Adrenal gland (tissue), 12 donors: ENCODE results near the gene GPRC5D. TPM values are rescaled to one million over a fixed set of nuclear protein-coding genes. Genes with fewer than 3 reads are reported as not detected.

Source experiments
- DNase-seq, 7 donors: peaks; one replicate each; pipeline ENCODE4 v3.0.0-alpha.2; 2019 to 2020
- H3K27ac ChIP-seq, 5 donors: fragments of 200-600 bp; sonication (generic) in 4 of 5; 1 replicate in 3 of 5; 2 replicates in 2 of 5; pipeline versions ENCODE4 v1.5.1 to v1.8.0; 2016 to 2020; ENCODE audit warnings: mild to moderate bottlenecking in 1 of 5
- H3K27me3 ChIP-seq: fragments of 200-600 bp; 2 replicates; pipeline ENCODE4 v1.8.0; 2021
- H3K36me3 ChIP-seq, 2 donors: fragments of 200-600 bp; replicated peaks in 1 of 2; 1 replicate in 1 of 2; 2 replicates in 1 of 2; pipeline versions ENCODE4 v1.5.1 to v1.8.0; 2018 to 2022
- H3K4me1 ChIP-seq, 2 donors: fragments of 200-600 bp; replicated peaks in 1 of 2; 1 replicate in 1 of 2; 2 replicates in 1 of 2; pipeline versions ENCODE4 v1.5.1 to v1.8.0; 2018 to 2021
- H3K4me3 ChIP-seq, 4 donors: fragments of 200-600 bp; sonication (generic) in 3 of 4; one replicate each; pipeline ENCODE4 v1.5.1; 2016 to 2018
- H3K9me3 ChIP-seq, 3 donors: fragments of 200-600 bp; sonication (generic) in 1 of 3; replicated peaks in 1 of 3; 1 replicate in 2 of 3; 2 replicates in 1 of 3; pipeline versions ENCODE4 v1.5.1 to v1.8.0; 2016 to 2021
- POLR2A ChIP-seq, 2 donors: fragments of 450-650 bp; IDR thresholded peaks; one replicate each; pipeline ENCODE4 v1.6.1; 2017; ENCODE audit warnings: antibody characterized with exemption in 2 of 2, mild to moderate bottlenecking in 2 of 2, moderate library complexity in 1 of 2
- WGBS, 4 donors: extraction: QIAGEN DNeasy Blood & Tissue Kit in 2 of 4; methylation state at CpG; one replicate each; pipeline versions ENCODE4 v1.1.5 to v1.1.7; 2013 to 2017; 5-methylcytosine and 5-hydroxymethylcytosine counted together
- intact Hi-C, 2 donors: fragments of 100-400 bp; cut with DNase I; formaldehyde crosslinking; loops; one replicate each; pipeline versions ENCODE4 v1.14.1 to v1.15.0; 2022 to 2023
- polyA plus RNA-seq, 3 donors: library from polyadenylated mRNA; stranded (reverse); fragments of 200-250 nt in 2 of 3; fragments of 350-450 nt in 1 of 3; fragmentation: Illumina TruSeq in 1 of 3; extraction: RNeasy Lipid Tissue Mini Kit (QIAGEN cat#74804) in 1 of 3; gene quantifications; one replicate each; pipeline ENCODE4 v1.2.3, GENCODE V29; 2013 to 2014
- total RNA-seq, 9 donors: library from RNA; depleted of rRNA in 4 of 9; stranded (reverse); fragments of >200 nt in 4 of 9; fragments of 120-200 nt in 1 of 9; fragmentation: NEBNext Ultra II Directional in 1 of 9; extraction: Animal tissue kit (Norgen Biotek cat#: 25700) in 1 of 9; gene quantifications; one replicate each; pipeline versions ENCODE4 v1.1.0 to v1.2.4, GENCODE V29; 2013 to 2023
- TF ChIP-seq, protein P1 (sequence below), 6 experiments: fragments of 450-650 bp in 4 of 6; fragments of 200-600 bp in 2 of 6; sonication (generic) in 1 of 6; IDR thresholded peaks; 1 replicate in 5 of 6; 2 replicates in 1 of 6; pipeline versions ENCODE4 v1.5.1 to v1.8.0; 2016 to 2021; ENCODE audit warnings: antibody characterized with exemption in 6 of 6, mild to moderate bottlenecking in 2 of 6, moderate library complexity in 1 of 6
- donor health status: healthy with polysubstance abuse.
- donor health status: Bipolar disorder and iron deficiency.
- donor health status: DM: yes; HTN: yes; CAD: no.
- donor health status: DM: no; HTN: no; CAD: no.
- donor health status: DM: no; HTN: no; CAD: no.
- donor health status: DM: yes; HTN: yes; CAD: no.

The GPRC5D gene
- total and polyA plus RNA-seq, 12 donors: 0.17 to 0.40 TPM; not detected in 10

DNA sequence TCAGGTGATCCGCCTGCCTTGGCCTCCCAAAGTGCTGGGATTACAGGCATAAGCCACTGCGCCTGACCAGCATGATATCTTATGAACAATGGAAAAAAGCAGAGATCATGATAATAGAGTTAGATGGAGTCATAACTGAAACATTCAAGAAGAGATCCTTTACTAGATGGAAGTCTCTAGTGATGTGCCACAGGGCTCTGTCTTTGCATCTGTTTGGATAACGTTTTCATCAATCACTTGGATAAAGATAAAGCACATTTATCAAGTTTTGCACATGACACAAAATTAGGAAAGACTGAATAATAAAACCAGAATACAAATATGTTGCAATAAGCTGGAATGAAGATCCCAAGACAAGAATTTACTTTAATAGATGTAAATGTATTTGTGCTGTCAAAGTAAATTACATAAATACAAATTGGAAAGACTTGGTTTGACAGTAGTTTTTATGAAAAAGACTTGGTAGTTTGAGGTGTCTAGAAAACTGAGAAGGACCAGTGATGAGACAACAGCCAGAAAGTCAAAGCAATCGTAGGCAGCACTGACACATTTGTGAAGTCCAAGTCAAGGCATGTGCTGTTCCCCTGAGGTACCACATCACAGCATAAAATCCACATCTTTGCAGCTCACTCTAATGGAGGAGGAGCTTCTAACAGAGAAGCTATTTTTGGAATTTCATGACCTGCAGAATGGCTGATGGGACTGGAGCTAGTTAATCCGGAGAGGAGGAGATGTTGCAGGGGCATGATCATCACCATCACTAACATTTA, 32.1 kb downstream of the GPRC5D start:
- H3K36me3 ChIP-seq: no peaks in the 10 kb centered on the region
- H3K9me3 ChIP-seq: no peaks in the 10 kb centered on the region
- peaks cover 4 to 5% of the 10 kb centered on the region in 2 donors for H3K4me1 ChIP-seq
- WGBS, 4 donors: 69 to 84% (median 77%) methylated on average over 5 of the region's 5 CpGs
- no peak for DNase-seq
- intact Hi-C loops: loop anchor here (5.0 to 10.0 kb wide), 4 partner anchors 57 to 292 kb away; no protein-coding TSS in a partner anchor
- no peaks in the 10 kb centered on the region for H3K27me3 ChIP-seq
- TF ChIP-seq, protein P1, sequence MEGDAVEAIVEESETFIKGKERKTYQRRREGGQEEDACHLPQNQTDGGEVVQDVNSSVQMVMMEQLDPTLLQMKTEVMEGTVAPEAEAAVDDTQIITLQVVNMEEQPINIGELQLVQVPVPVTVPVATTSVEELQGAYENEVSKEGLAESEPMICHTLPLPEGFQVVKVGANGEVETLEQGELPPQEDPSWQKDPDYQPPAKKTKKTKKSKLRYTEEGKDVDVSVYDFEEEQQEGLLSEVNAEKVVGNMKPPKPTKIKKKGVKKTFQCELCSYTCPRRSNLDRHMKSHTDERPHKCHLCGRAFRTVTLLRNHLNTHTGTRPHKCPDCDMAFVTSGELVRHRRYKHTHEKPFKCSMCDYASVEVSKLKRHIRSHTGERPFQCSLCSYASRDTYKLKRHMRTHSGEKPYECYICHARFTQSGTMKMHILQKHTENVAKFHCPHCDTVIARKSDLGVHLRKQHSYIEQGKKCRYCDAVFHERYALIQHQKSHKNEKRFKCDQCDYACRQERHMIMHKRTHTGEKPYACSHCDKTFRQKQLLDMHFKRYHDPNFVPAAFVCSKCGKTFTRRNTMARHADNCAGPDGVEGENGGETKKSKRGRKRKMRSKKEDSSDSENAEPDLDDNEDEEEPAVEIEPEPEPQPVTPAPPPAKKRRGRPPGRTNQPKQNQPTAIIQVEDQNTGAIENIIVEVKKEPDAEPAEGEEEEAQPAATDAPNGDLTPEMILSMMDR (IDR thresholded peaks at IDR 0.05): no peak
- TF ChIP-seq POLR2A (IDR thresholded peaks at IDR 0.05): no peak
- no peak overlapping the region for H3K4me3 ChIP-seq
- H3K27ac ChIP-seq: no peak overlapping the region

DNA sequence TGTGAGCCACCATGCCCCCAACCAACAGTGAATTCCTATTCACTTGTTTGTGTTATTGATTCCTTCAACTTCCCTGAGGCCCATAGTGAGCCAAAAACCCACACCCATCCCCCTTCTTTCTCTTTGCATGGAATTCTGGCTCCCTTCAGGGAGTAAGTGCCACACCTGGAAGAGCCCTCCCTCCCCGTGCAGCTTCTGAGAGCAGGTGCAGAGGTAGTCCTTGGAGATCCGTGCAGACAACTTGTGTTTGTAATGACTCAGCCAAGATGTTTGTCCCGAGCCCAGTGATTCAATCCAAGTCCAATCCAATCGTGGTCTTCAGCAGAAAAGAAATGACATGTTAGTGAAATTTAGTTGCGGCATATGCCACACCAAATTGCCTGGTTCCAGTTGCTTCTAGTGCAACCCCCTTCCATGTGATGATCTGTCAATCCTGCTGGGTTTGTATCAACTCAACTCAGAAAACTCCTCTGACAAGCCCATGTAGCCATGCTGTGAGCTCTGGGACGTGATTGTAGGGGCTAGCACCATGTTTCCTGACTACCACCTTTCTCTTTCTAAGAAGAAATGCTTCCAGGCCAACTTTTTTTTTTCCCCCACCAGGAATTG, 33.1 kb downstream of the GPRC5D start:
- no peaks in the 10 kb centered on the region for H3K36me3 ChIP-seq
- 53 to 71% (median 63%) methylated on average over 6 of the region's 6 CpGs for WGBS, 4 donors

DNA sequence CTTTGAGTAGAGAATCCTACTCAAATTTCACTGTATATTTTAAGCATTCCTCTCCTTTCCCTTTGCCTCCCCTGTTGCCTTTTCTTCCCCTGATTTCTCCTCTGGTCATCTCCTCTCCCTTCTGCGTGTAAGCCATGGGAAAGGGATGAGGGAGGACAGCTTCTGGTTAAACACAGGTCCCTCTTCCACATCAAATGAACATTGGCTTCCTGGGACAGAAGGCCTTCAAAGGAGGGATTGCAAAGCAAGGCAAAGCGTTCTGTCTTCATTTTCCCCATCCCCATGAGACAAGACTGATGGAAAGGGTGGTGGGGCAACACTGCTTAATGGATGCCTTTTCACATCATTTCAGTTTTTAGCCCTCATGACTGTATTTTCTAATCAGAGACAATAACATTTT, 34.5 kb downstream of the GPRC5D start:
- no peak for TF ChIP-seq POLR2A (IDR thresholded peaks at IDR 0.05)
- TF ChIP-seq, protein P1 (IDR thresholded peaks at IDR 0.05): no peak
- WGBS, 4 donors: 85 to 93% (median 86%) methylated on average over 2 of the region's 2 CpGs
- Histone ChIP-seq H3K9me3 (no peaks in the 10 kb centered on the region), H3K36me3 (no peaks in the 10 kb centered on the region), H3K4me3 (no peak overlapping the region), H3K4me1 (peaks cover 4 to 5% of the 10 kb centered on the region in 2 donors), H3K27me3 (no peaks in the 10 kb centered on the region), H3K27ac (peak overlapping the region in 2 of 5 donors; percentile 8 to 26)
- DNase-seq: no peak
- intact Hi-C loops: loop anchor here (2.0 to 10.0 kb wide), 5 partner anchors 60 to 295 kb away; no protein-coding TSS in a partner anchor

More for the DNA sequence above, 33.1 kb downstream of the GPRC5D start:
- Histone ChIP-seq H3K27ac (no peak overlapping the region), H3K4me1 (peaks cover 4 to 5% of the 10 kb centered on the region in 2 donors), H3K4me3 (no peak overlapping the region), H3K27me3 (no peaks in the 10 kb centered on the region), H3K9me3 (no peaks in the 10 kb centered on the region)
- no peak for DNase-seq
- intact Hi-C loops: loop anchor here (5.0 to 10.0 kb wide), 4 partner anchors 58 to 293 kb away; no protein-coding TSS in a partner anchor
- TF ChIP-seq, protein P1 (IDR thresholded peaks at IDR 0.05): no peak
- no peak for TF ChIP-seq POLR2A (IDR thresholded peaks at IDR 0.05)
